ENCODE measurements around the gene OR10AD1.
A peak's percentile ranks its signal among the peaks of the same experiment; 100 is the strongest.

Gene OR10AD1

DNA sequence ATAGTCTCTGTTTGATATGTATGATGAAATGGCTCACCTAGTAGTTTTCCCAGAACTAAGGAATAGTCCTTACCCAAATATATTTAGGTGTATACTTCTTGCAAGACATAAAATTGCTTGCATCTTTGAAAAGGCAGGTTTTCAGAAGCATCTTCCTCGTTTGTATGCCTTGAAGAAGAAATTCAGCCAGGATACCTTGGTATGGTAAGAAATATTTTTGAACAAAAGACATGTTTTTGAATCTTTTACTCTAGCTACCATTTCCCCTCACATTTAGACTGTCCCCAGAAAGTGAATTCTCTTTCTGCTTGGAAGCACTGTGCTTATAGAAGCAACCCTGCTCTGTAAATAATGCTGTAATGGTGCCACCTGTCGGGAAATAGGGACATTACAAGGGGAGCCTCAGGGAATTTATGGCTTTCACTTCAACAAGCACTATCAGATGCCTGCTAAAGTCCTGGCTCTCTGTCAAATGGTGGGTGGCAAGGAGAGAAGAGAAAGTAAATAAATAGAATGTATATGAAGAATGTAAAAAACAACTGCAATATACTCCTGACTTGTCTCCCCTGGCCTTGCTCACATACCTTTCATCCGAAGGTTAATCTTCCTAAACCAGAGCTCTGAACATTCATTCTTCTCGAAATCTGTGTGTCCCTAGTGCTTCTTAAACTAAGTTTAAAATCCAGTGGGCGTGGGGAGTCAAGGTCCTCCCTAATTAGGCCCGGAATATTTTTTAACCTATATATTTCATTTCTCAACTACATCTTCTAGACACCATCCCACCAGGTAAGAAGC is 13.6 kb downstream of the OR10AD1 start:
- no peaks in the 10 kb centered on the region for H3K36me3 ChIP-seq (ENCODE audit: control insufficient read depth, low read length)
- no peaks in the 10 kb centered on the region for H3K79me2 ChIP-seq (ENCODE audit: control insufficient read depth, low read length)
- no peak overlapping the region for H3K4me3 ChIP-seq (ENCODE audit: low read length)
- H3K27me3 ChIP-seq (ENCODE audit: control insufficient read depth, low read length) = peaks cover 38% of the 10 kb centered on the region
- H3K9me3 ChIP-seq (ENCODE audit: control insufficient read depth, insufficient read depth, low read length) = no peaks in the 10 kb centered on the region
- TF ChIP-seq EZH2phosphoT487 (IDR thresholded peaks at IDR 0.05; ENCODE audit: borderline replicate concordance, low read length) (no peak), CTCF (IDR thresholded peaks at IDR 0.05; ENCODE audit: low read depth, low read length, poor library complexity, severe bottlenecking) (peak; percentile 82)
- no peak overlapping the region for H3K4me2 ChIP-seq (ENCODE audit: low read length)
- H3K4me1 ChIP-seq (ENCODE audit: control insufficient read depth, low read length) = peaks cover 16% of the 10 kb centered on the region
- no peaks in the 10 kb centered on the region for H3K9me2 ChIP-seq (replicated peaks; ENCODE audit: control insufficient read depth, low read length)
- no peak overlapping the region for H3K27ac ChIP-seq (ENCODE audit: low read depth, low read length)
- H4K20me1 ChIP-seq (ENCODE audit: control insufficient read depth, insufficient read depth, low read depth, low read length) = no peaks in the 10 kb centered on the region
- H3F3A ChIP-seq (ENCODE audit: control insufficient read depth, insufficient read depth) = peaks cover 6% of the 10 kb centered on the region; the same call in 1 of the 2 replicates

- H3K4me2 ChIP-seq (ENCODE audit: low read length) = no peak overlapping the region
- H3K27ac ChIP-seq (ENCODE audit: low read depth, low read length) = no peak overlapping the region
- peaks cover 6% of the 10 kb centered on the region; the same call in 1 of the 2 replicates for H3F3A ChIP-seq (ENCODE audit: control insufficient read depth, insufficient read depth)
- H3K4me3 ChIP-seq (ENCODE audit: low read length) = no peak overlapping the region
- no peaks in the 10 kb centered on the region for H3K9me3 ChIP-seq (ENCODE audit: control insufficient read depth, insufficient read depth, low read length)
- H3K36me3 ChIP-seq (ENCODE audit: control insufficient read depth, low read length) = no peaks in the 10 kb centered on the region
- TF ChIP-seq EZH2phosphoT487 (IDR thresholded peaks at IDR 0.05; ENCODE audit: borderline replicate concordance, low read length) (no peak), CTCF (IDR thresholded peaks at IDR 0.05; ENCODE audit: low read depth, low read length, poor library complexity, severe bottlenecking) (no peak)
- peaks cover 33% of the 10 kb centered on the region for H3K27me3 ChIP-seq (ENCODE audit: control insufficient read depth, low read length)
- no peaks in the 10 kb centered on the region for H3K9me2 ChIP-seq (replicated peaks; ENCODE audit: control insufficient read depth, low read length)
- H3K4me1 ChIP-seq (ENCODE audit: control insufficient read depth, low read length) = peaks cover 16% of the 10 kb centered on the region
- H4K20me1 ChIP-seq (ENCODE audit: control insufficient read depth, insufficient read depth, low read depth, low read length) = no peaks in the 10 kb centered on the region
- H3K79me2 ChIP-seq (ENCODE audit: control insufficient read depth, low read length) = no peaks in the 10 kb centered on the region
Measured at GRCh38 chr12:48187916-48188695, 15.0 kb downstream of the OR10AD1 start.

DNA sequence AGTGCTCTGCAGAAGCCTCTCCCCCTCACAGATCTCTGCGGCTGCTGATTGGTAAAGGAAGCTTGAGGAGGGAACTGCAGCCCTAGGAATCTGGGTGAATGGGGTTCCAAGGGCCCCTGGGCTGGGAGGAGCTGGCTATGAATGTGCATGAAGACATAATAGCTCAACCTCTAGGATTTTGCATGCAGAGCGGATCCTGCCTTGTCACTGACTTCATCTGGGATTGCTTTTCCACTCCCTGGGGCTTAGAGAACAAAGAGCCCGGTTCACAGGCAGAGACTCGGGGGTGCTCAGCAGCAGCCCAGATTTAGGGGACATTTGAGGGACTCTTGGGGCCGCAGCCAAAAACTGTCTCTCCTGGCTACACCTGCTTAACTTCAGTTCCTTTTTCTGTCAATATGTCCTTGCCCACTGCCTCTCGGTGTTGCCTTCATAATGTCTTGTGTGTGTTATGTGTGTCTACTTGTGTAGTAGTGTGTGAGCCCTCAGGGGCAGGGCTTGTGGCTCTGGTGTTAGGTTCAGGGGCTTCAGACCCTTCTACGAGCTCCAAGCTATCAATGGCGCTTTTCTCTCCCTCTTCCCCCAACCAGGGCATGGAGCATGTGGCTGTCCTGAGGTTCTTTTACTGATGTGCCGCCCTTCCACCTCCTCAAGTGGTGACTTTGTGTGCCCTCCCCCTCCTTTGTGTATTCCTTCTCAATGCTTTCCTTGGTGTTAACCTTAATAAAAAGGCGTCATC is 17.7 kb downstream of the OR10AD1 start:
- TF ChIP-seq EZH2phosphoT487 (IDR thresholded peaks at IDR 0.05; ENCODE audit: borderline replicate concordance, low read length) = no peak
- TF ChIP-seq CTCF (IDR thresholded peaks at IDR 0.05; ENCODE audit: low read depth, low read length, poor library complexity, severe bottlenecking) = no peak
- Histone ChIP-seq H3K4me1 (ENCODE audit: control insufficient read depth, low read length) (peaks cover 25% of the 10 kb centered on the region), H3K4me3 (ENCODE audit: low read length) (no peak overlapping the region), H3K27ac (ENCODE audit: low read depth, low read length) (no peak overlapping the region), H3K9me2 (replicated peaks; ENCODE audit: control insufficient read depth, low read length) (no peaks in the 10 kb centered on the region), H3K4me2 (ENCODE audit: low read length) (no peak overlapping the region), H3K9me3 (ENCODE audit: control insufficient read depth, insufficient read depth, low read length) (no peaks in the 10 kb centered on the region), H3K79me2 (ENCODE audit: control insufficient read depth, low read length) (no peaks in the 10 kb centered on the region), H3K36me3 (ENCODE audit: control insufficient read depth, low read length) (no peaks in the 10 kb centered on the region), H3K27me3 (ENCODE audit: control insufficient read depth, low read length) (peaks cover 43% of the 10 kb centered on the region), H3F3A (ENCODE audit: control insufficient read depth, insufficient read depth) (peaks cover 6% of the 10 kb centered on the region; the same call in 1 of the 2 replicates), H4K20me1 (ENCODE audit: control insufficient read depth, insufficient read depth, low read depth, low read length) (no peaks in the 10 kb centered on the region)
